Right atrium auricular region (tissue), 2 donors: ENCODE data around the gene CSAG3. TPM values are rescaled to one million over a fixed set of nuclear protein-coding genes. Genes with fewer than 3 reads are reported as not detected.

Experiments
- DNase-seq: peaks from one replicate; pipeline ENCODE4 v3.0.0-alpha.2; 2019; ENCODE audit warnings: low spot score
- H3K27ac ChIP-seq, 2 donors: fragments of 200-600 bp; sonication (generic); 1 replicate in 1 of 2; 2 replicates in 1 of 2; pipeline ENCODE4 v1.5.1; 2016 to 2019
- H3K27me3 ChIP-seq, 2 donors: fragments of 200-600 bp; sonication (generic); one replicate each; pipeline versions ENCODE4 v1.5.1 to v1.6.0; 2017 to 2019
- H3K36me3 ChIP-seq: fragments of 200-600 bp; sonication (generic); one replicate; pipeline ENCODE4 v1.5.1; 2016
- H3K4me1 ChIP-seq, 2 donors: fragments of 200-600 bp; sonication (generic); one replicate each; pipeline versions ENCODE4 v1.5.1 to v1.6.0; 2017 to 2019
- H3K4me3 ChIP-seq, 2 donors: fragments of 200-600 bp; sonication (generic); 1 replicate in 1 of 2; 2 replicates in 1 of 2; pipeline ENCODE4 v1.5.1; 2017 to 2019; ENCODE audit warnings: mild to moderate bottlenecking in 1 of 2, moderate library complexity in 1 of 2
- H3K9me3 ChIP-seq, 2 donors: fragments of 200-600 bp; sonication (generic); one replicate each; pipeline ENCODE4 v1.5.1; 2019
- CTCF ChIP-seq, 2 donors: fragments of 200-600 bp; sonication (generic); IDR thresholded peaks; one replicate each; pipeline ENCODE4 v1.5.1; 2019; ENCODE audit warnings: antibody characterized with exemption in 2 of 2
- total RNA-seq, 2 donors: library from RNA; depleted of rRNA; stranded (reverse); fragments of >200 nt; gene quantifications; one replicate each; pipeline ENCODE4 v1.1.0, GENCODE V29; 2016

The CSAG3 gene
- total RNA-seq, 2 donors from 2014 or later: not detected

- DNase-seq: no peak
- Histone ChIP-seq H3K4me1 (no peaks in the 10 kb centered on the region), H3K9me3 (no peaks in the 10 kb centered on the region), H3K4me3 (no peak overlapping the region), H3K27ac (no peak overlapping the region), H3K36me3 (no peaks in the 10 kb centered on the region), H3K27me3 (no peaks in the 10 kb centered on the region)
- TF ChIP-seq CTCF (IDR thresholded peaks at IDR 0.05): no peak
These were observed 39.9 kb downstream of the CSAG3 start for GRCh38 chrX:152798945-152799344.

GRCh38 chrX:152806035-152806434 is 47.0 kb downstream of the CSAG3 start:
- H3K4me3 ChIP-seq: no peak overlapping the region
- no peaks in the 10 kb centered on the region for H3K27me3 ChIP-seq
- no peak for TF ChIP-seq CTCF (IDR thresholded peaks at IDR 0.05)
- H3K27ac ChIP-seq: no peak overlapping the region
- no peaks in the 10 kb centered on the region for H3K9me3 ChIP-seq
- DNase-seq: no peak
- no peaks in the 10 kb centered on the region for H3K36me3 ChIP-seq
- no peaks in the 10 kb centered on the region for H3K4me1 ChIP-seq

Other genes starting within 250 kb of the CSAG3 start
- under 1 TPM in 1 of 2 donors, not detected in 1; 0.04 TPM for gene GABRQ, start 121.3 kb upstream of the CSAG3 start, total RNA-seq
- gene MAGEA3, start 60.4 kb upstream of the CSAG3 start, total RNA-seq: not detected
- gene CSAG2, start 49.9 kb upstream of the CSAG3 start, total RNA-seq: not detected
- not detected for gene MAGEA2B, start 44.6 kb upstream of the CSAG3 start, total RNA-seq
- not detected for gene CSAG1, start 25.5 kb upstream of the CSAG3 start, total RNA-seq
- gene MAGEA12, start 25.5 kb upstream of the CSAG3 start, total RNA-seq: not detected
- not detected for gene MAGEA2, start 5.4 kb upstream of the CSAG3 start, total RNA-seq
- gene MAGEA6, start 10.5 kb downstream of the CSAG3 start, total RNA-seq: not detected
- 10 to 100 TPM; 23.3 to 23.5 TPM for gene CETN2, start 71.5 kb downstream of the CSAG3 start, total RNA-seq
- gene NSDHL, start 71.8 kb downstream of the CSAG3 start, total RNA-seq: 10 to 100 TPM; 14.1 to 28.1 TPM
- gene ZNF185, start 138.8 kb downstream of the CSAG3 start, total RNA-seq: 1 to 10 TPM; 1.3 to 2.0 TPM
- gene PNMA5, start 234.9 kb downstream of the CSAG3 start, total RNA-seq: not detected